HepG2 (cell line): ENCODE measurements around the gene SDC3. TPM values are rescaled to one million over a fixed set of nuclear protein-coding genes. Genes with fewer than 3 reads are reported as not detected.

Source experiments
- ATAC-seq: fragments of 200-7000 bp; cut with Tn5 transposase; 3 replicates; pipeline ENCODE4 v1.9.1; 2020; ENCODE audit warnings: mild to moderate bottlenecking, moderate library complexity
- BruUV-seq: library from RNA; stranded (reverse); fragments of 400-500 nt; replicated peaks from 2 replicates; lab custom pipeline; 2021; lab: Mats Ljungman, UMichigan
- CTCF ChIA-PET: fragments of 300-600 bp; formaldehyde crosslinking; extraction: SDS; loops from one replicate; lab custom pipeline; 2021; ENCODE audit warnings: low total read pairs, inconsistent platforms, low intra/inter-chr PET ratio; lab: Yijun Ruan, JAX
- POLR2A ChIA-PET: fragments of 350-600 bp; sonication (Branson Sonifier 250); formaldehyde crosslinking; loops from one replicate; lab custom pipeline; 2020; ENCODE audit warnings: antibody characterized with exemption, inconsistent platforms; lab: Yijun Ruan, JAX
- DNase-seq: peaks from one replicate; pipeline ENCODE4 v3.0.0-alpha.2; 2015; ENCODE audit warnings: low spot score
- FAIRE-seq: peaks from 3 replicates; lab custom pipeline; 2011; peaks lifted over from hg19 to GRCh38; lab: Jason Lieb, UNC
- H2AFZ ChIP-seq: one replicate; pipeline ENCODE4 v1.6.1; 2011; ENCODE audit warnings: low read length, inconsistent platforms
- H3K27ac ChIP-seq: fragments of 300-600 bp; 3 replicates; pipeline ENCODE4 v1.8.0; 2011; ENCODE audit warnings: mixed run types, mild to moderate bottlenecking, mixed read lengths, low read length, inconsistent platforms; ENCODE audit not compliant: insufficient read depth; ENCODE audit errors: extremely low read length
- H3K27me3 ChIP-seq, 2 experiments: fragments of 200-600 bp in 1 of 2; 2 replicates in 1 of 2; 3 replicates in 1 of 2; pipeline versions ENCODE4 v1.6.0 to v1.8.0; 2011; ENCODE audit warnings: low read length in 2 of 2, mild to moderate bottlenecking in 2 of 2, moderate library complexity in 2 of 2, inconsistent platforms in 1 of 2; ENCODE audit not compliant: insufficient read depth in 2 of 2, control insufficient read depth in 1 of 2
- H3K36me3 ChIP-seq, 2 experiments: fragments of 200-600 bp in 1 of 2; replicated peaks in 1 of 2; 2 replicates in 1 of 2; 3 replicates in 1 of 2; pipeline versions ENCODE4 v1.5.1 to v1.8.0; 2011; ENCODE audit warnings: low read length in 2 of 2, inconsistent platforms in 1 of 2; ENCODE audit not compliant: insufficient read depth in 2 of 2, control insufficient read depth in 1 of 2
- H3K4me1 ChIP-seq: 2 replicates; pipeline ENCODE4 v1.5.1; 2012; ENCODE audit warnings: low read length, inconsistent platforms; ENCODE audit not compliant: insufficient read depth
- H3K4me2 ChIP-seq: 2 replicates; pipeline ENCODE4 v1.6.0; 2011; ENCODE audit warnings: low read depth, low read length, inconsistent platforms
- H3K4me3 ChIP-seq, 3 experiments: fragments of 200-600 bp in 1 of 3; sonication (generic), shearing (Covaris generic) in 1 of 3; replicated peaks in 1 of 3; 2 replicates each; pipeline ENCODE4 v1.5.1; 2011 to 2016; ENCODE audit warnings: low read length in 3 of 3, inconsistent platforms in 2 of 3, low read depth in 2 of 3, mild to moderate bottlenecking in 2 of 3, control low read depth in 1 of 3, mixed read lengths in 1 of 3; ENCODE audit not compliant: insufficient read depth in 1 of 3
- H3K79me2 ChIP-seq: one replicate; pipeline ENCODE4 v1.6.1; 2011; ENCODE audit warnings: low read length, inconsistent platforms; ENCODE audit not compliant: insufficient read depth
- H3K9ac ChIP-seq: 2 replicates; pipeline ENCODE4 v1.6.0; 2011; ENCODE audit warnings: mild to moderate bottlenecking, low read depth, low read length, inconsistent platforms; ENCODE audit not compliant: insufficient read depth
- H3K9me3 ChIP-seq: 2 replicates; pipeline ENCODE4 v1.5.1; 2012; ENCODE audit warnings: mild to moderate bottlenecking, low read length
- H4K20me1 ChIP-seq: 2 replicates; pipeline ENCODE4 v1.6.0; 2011; ENCODE audit warnings: inconsistent platforms, mild to moderate bottlenecking, low read length, moderate library complexity; ENCODE audit not compliant: insufficient read depth
- DZIP1 ChIP-seq: sonication (generic); formaldehyde crosslinking; IDR thresholded peaks from 2 replicates; pipeline ENCODE4 v1.5.0; 2020; ENCODE audit warnings: mild to moderate bottlenecking, missing genetic modification reagents
- FOXP1 ChIP-seq, 2 experiments: fragments of 450-650 bp in 1 of 2; IDR thresholded peaks; 2 replicates each; pipeline ENCODE4 v1.6.1; 2017 to 2018; ENCODE audit warnings: antibody characterized with exemption in 1 of 2
- FUBP1 ChIP-seq: sonication (generic); formaldehyde crosslinking; IDR thresholded peaks from 2 replicates; pipeline ENCODE4 v1.5.1; 2020; ENCODE audit warnings: missing genetic modification reagents, mild to moderate bottlenecking, borderline replicate concordance
- HNRNPUL1 ChIP-seq: fragments of 200-400 bp; formaldehyde crosslinking; IDR thresholded peaks from 2 replicates; pipeline ENCODE4 v1.6.1; 2017; ENCODE audit warnings: low read depth, mild to moderate bottlenecking, low read length, moderate library complexity
- IKZF4 ChIP-seq: sonication (generic); formaldehyde crosslinking; IDR thresholded peaks from 2 replicates; pipeline ENCODE4 v1.5.1; 2020; ENCODE audit warnings: borderline replicate concordance, mild to moderate bottlenecking, low read depth, missing genetic modification reagents; ENCODE audit errors: not compliant biosample characterization
- JUN ChIP-seq: sonication (generic); formaldehyde crosslinking; IDR thresholded peaks from 2 replicates; pipeline ENCODE4 v1.4.0; 2020; ENCODE audit warnings: mild to moderate bottlenecking, missing genetic modification reagents
- MAFF ChIP-seq: IDR thresholded peaks from 2 replicates; pipeline ENCODE4 v1.6.1; 2011; ENCODE audit warnings: low read depth, low read length, improper control_type of control experiment
- MAFK ChIP-seq, 2 experiments: IDR thresholded peaks in 1 of 2; conservative IDR thresholded peaks in 1 of 2; 2 replicates each; pipeline ENCODE4 v1.6.1; 2011; ENCODE audit warnings: improper control_type of control experiment in 2 of 2, low read length in 2 of 2
- NCOA2 ChIP-seq: sonication (generic); formaldehyde crosslinking; IDR thresholded peaks from 2 replicates; pipeline ENCODE4 v1.8.0; 2022; ENCODE audit warnings: inconsistent platforms
- RBM22 ChIP-seq: fragments of 200-400 bp; formaldehyde crosslinking; optimal IDR thresholded peaks from 2 replicates; pipeline ENCODE3; 2017; ENCODE audit warnings: mild to moderate bottlenecking, low read length, moderate library complexity
- ZBTB1 ChIP-seq: sonication (generic); formaldehyde crosslinking; IDR thresholded peaks from 2 replicates; pipeline ENCODE4 v1.4.0; 2020; ENCODE audit warnings: missing genetic modification reagents, borderline replicate concordance
- ZNF207 ChIP-seq: fragments of 450-650 bp; IDR thresholded peaks from 2 replicates; pipeline ENCODE4 v1.6.1; 2016; ENCODE audit warnings: antibody characterized with exemption, borderline replicate concordance
- ZNF503 ChIP-seq: sonication (generic); formaldehyde crosslinking; IDR thresholded peaks from 2 replicates; pipeline ENCODE4 v1.4.0; 2020; ENCODE audit warnings: missing genetic modification reagents
- in situ Hi-C: cut with HindIII; loops from 2 replicates; pipeline ENCODE4 v1.10.0; 2017; ENCODE audit warnings: low pct_unique_long_range_greater_than_20kb; ENCODE audit not compliant: extremely low pct_ligation_motif_present
- intact Hi-C: fragments of 100-400 bp; cut with micrococcal nuclease; formaldehyde crosslinking; loops from one replicate; pipeline ENCODE4 v1.10.0; 2022; ENCODE audit not compliant: unreplicated experiment
- polyA plus RNA-seq, 8 experiments: library from polyadenylated mRNA; depleted of rRNA in 3 of 8; stranded (reverse) in 7 of 8; unstranded in 1 of 8; fragments of >200 nt; fragmentation: Illumina TruSeq in 4 of 8; extraction: Trizol in 4 of 8; gene quantifications; 2 replicates each; pipeline versions ENCODE4 v1.2.1 to v1.2.3, GENCODE V29; 2011 to 2016; ENCODE audit warnings: low read depth in 4 of 8, missing spikeins in 1 of 8, mixed read lengths in 1 of 8; ENCODE audit not compliant: insufficient read depth in 1 of 8
- total RNA-seq, 5 experiments: library from RNA; depleted of rRNA; stranded (reverse); fragments of >200 nt; fragmentation: Illumina TruSeq; extraction: Trizol; gene quantifications; 2 replicates each; pipeline ENCODE4 v1.2.3, GENCODE V29; 2016; ENCODE audit warnings: low read depth in 1 of 5
- TF ChIP-seq, protein P1 (sequence below): sonication (generic); formaldehyde crosslinking; IDR thresholded peaks from 2 replicates; pipeline ENCODE4 v1.4.0; 2020; ENCODE audit warnings: missing genetic modification reagents

SDC3 gene
- total and polyA plus RNA-seq, 2 of the 13 experiments (the other 11 are each of a cell fraction or from before 2014, with no cell fraction given), result 0.49 to 0.84 TPM

GRCh38 chr1:30947212-30947611 lies 38.7 kb upstream of the SDC3 start:
- no peak overlapping the region for H3K4me3 ChIP-seq
- H3K4me2 ChIP-seq, result no peak overlapping the region
- H3K9ac ChIP-seq, result no peak overlapping the region
- in situ Hi-C loops (no loop called here), intact Hi-C loops (no loop called here)
- H4K20me1 ChIP-seq, result peaks cover 16% of the 10 kb centered on the region
- no peaks in the 10 kb centered on the region for H3K79me2 ChIP-seq
- BruUV-seq, result no TSS peak
- no peak for ATAC-seq
- no peak overlapping the region for H3K27ac ChIP-seq
- no peaks in the 10 kb centered on the region for H3K27me3 ChIP-seq
- no peak for DNase-seq
- H2AFZ ChIP-seq, result no peak overlapping the region
- POLR2A ChIA-PET, result no interaction called here
- H3K36me3 ChIP-seq, result peaks cover 30 to 86% of the 10 kb centered on the region in 2 experiments
- no peaks in the 10 kb centered on the region for H3K9me3 ChIP-seq
- CTCF ChIA-PET, result no interaction called here
- H3K4me1 ChIP-seq, result no peaks in the 10 kb centered on the region
- no peak for FAIRE-seq
- TF ChIP-seq MAFK (conservative IDR thresholded peaks at IDR 0.05 in 1 of 2, IDR thresholded peaks at IDR 0.05 in 1 of 2; ENCODE audit: low read length in 2 of 2) (peak in 1 of 2 experiments; percentile 55; a peak in 2 of 4 replicates), MAFF (peak; percentile 34; the same call in 1 of the 2 replicates), HNRNPUL1 (no peak), JUN (no peak), FUBP1 (CRISPR knock-in tag) (no peak), ZBTB1 (CRISPR knock-in tag) (no peak), ZNF207 (no peak), FOXP1 (IDR thresholded peaks at IDR 0.05) (no peak), FOXP1 (CRISPR knock-in tag; IDR thresholded peaks at IDR 0.05) (no peak), NCOA2 (CRISPR knock-in tag) (no peak), ZNF503 (CRISPR knock-in tag) (no peak), DZIP1 (CRISPR knock-in tag) (no peak), IKZF4 (CRISPR knock-in tag) (no peak), RBM22 (peak; percentile 64)
- TF ChIP-seq, protein P1, sequence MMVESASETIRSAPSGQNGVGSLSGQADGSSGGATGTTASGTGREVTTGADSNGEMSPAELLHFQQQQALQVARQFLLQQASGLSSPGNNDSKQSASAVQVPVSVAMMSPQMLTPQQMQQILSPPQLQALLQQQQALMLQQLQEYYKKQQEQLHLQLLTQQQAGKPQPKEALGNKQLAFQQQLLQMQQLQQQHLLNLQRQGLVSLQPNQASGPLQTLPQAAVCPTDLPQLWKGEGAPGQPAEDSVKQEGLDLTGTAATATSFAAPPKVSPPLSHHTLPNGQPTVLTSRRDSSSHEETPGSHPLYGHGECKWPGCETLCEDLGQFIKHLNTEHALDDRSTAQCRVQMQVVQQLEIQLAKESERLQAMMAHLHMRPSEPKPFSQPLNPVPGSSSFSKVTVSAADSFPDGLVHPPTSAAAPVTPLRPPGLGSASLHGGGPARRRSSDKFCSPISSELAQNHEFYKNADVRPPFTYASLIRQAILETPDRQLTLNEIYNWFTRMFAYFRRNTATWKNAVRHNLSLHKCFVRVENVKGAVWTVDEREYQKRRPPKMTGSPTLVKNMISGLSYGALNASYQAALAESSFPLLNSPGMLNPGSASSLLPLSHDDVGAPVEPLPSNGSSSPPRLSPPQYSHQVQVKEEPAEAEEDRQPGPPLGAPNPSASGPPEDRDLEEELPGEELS, result no peak
